DLD1 (cell line): ENCODE results near the gene MAX.
"Not testable (repeated sequence)": the region's sequence is repeated elsewhere in the genome, so short reads cannot be mapped to it uniquely, and the experiment has no call there.

Experiments used
- in situ Hi-C: cut with HindIII; loops from 2 replicates; pipeline ENCODE4 v1.10.0; 2017; ENCODE audit warnings: low sequenced_read_pairs

The MAX gene

GRCh38 chr14:65041434-65041915, 60.8 kb downstream of the MAX start:
- in situ Hi-C loops: no loop called here

GRCh38 chr14:65040666-65041433, 61.5 kb downstream of the MAX start:
- in situ Hi-C loops: no loop called here

DNA sequence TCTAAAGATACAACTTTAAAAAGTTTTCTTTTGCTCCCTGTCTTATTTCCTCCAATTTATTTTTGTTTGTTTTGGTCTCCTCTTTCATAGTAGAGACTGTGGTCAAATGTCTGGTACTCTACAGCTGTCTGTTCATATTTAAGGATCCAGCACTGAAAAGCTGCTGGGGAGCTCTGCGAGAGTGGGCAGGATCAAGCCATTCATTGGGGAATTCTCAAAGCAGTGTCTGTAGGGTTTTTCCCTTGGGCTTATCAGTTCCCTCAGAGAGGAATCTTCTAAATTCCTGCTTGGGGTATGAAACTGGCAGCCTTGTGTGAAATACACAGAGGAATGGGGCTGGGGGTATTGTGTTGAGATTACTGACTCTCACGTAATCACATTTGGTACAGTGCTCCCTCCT, 63.4 kb downstream of the MAX start:
- in situ Hi-C loops: no loop called here

DNA sequence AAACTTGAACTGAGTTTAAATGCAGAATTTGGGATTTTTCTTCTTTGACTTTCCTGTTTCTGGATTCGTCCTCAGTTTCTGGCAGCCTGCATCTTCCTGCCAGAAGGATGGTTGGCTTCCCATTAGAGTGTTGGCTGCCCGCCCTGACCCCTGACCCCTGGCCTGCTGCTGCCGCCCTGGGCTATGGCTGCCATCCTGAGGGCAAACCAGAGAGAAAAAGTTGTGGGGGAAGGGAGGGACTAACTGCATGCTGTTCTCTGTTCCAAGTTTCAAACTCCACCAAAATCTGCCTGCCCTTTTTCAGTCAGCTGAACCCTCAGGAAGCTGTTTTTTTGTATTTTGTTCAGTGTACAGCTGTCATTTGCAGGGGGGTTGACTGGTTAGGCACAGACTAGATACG, 67.3 kb downstream of the MAX start:
- in situ Hi-C loops: no loop called here

DNA sequence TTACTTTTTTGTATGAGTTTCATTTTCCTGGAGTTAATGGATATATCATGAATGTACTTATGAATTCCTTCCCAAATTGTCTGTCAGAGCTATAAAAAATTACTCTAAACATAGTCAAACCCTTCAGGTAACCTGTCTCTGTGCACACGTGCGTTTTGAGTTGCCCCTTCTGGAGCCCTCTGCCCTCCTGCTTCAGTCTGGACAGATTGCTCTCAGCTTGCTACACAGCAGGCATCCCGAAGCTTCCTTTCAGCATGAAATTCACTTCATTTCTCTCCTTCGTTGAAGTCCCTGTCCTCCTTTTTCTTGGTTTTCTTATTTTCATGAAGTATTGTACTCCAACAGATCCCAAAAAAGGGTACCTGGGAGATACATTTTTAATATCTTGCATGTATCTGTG, 68.3 kb downstream of the MAX start:
- in situ Hi-C loops: no loop called here

- in situ Hi-C loops: no loop called here
Observed at GRCh38 chr14:65033181-65033580, 69.1 kb downstream of the MAX start.

DNA sequence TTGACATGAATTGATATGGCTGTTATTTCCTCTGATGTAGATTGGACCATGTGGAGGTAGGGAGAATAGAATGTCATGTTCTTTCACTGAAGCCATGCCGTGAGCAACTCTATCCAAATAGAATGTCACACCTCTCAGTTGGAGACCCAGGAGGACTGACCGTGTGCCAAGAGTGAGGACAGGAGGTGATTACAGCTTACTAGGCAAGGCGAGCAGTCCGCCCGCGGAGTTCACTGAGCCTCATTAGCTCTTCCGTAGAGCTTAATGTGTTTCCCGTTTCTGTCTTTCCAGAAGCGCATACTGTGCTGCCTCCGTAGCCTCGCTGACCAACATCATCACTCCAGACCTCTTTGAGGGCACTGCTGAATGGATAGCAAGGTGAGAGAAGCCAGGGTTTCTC, 70.0 kb downstream of the MAX start:
- in situ Hi-C loops: no loop called here

- in situ Hi-C loops: not testable (repeated sequence)
Observed at GRCh38 chr14:65031321-65031720, 71.0 kb downstream of the MAX start.

- in situ Hi-C loops: no loop called here
Observed at GRCh38 chr14:65028937-65029336, 73.4 kb downstream of the MAX start.

GRCh38 chr14:65027127-65027799, 75.1 kb downstream of the MAX start:
- in situ Hi-C loops: no loop called here

DNA sequence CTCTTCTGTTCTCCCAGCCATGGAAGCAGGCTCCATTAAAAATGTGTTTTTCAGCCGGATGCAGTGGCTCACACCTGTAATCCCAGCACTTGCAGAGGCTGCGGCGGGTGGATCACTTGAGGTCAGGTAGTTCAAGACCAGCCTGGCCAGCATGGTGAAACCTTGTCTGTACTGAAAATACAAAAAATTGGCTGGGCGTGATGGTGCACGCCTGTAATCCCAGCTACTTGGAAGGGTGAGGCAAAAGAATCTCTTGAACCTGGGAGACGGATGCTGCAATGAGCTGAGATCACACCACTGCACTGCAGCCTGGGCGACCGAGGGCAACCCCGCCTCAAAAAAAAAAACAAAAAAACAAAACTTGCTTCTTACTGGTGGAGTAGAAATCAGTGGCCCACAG, 75.8 kb downstream of the MAX start:
- in situ Hi-C loops: no loop called here

- in situ Hi-C loops: no loop called here
Observed at GRCh38 chr14:65025818-65026217, 76.5 kb downstream of the MAX start.
